ENCODE measurements around the gene MBP.

Gene MBP

GRCh38 chr18:77113361-77114151 is 19.0 kb downstream of the MBP start:
- no peak for DNase-seq

DNA sequence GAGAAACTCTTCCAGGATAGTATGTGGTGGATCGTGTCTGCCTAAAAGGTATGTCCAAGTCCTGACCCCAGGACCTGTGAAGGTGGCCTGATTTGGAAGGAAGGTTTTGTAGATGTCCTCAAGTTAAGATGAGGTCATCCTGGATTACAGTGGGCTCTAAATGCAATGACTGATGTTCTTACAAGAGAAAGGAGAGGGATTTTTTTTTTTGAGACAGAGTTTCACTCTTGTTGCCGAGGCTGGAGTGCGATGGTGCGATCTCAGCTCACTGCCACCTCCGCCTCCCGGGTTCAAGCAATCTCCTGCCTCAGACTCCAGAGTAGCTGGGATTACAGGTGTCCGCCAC is 19.9 kb downstream of the MBP start:
- no peak for DNase-seq

DNA sequence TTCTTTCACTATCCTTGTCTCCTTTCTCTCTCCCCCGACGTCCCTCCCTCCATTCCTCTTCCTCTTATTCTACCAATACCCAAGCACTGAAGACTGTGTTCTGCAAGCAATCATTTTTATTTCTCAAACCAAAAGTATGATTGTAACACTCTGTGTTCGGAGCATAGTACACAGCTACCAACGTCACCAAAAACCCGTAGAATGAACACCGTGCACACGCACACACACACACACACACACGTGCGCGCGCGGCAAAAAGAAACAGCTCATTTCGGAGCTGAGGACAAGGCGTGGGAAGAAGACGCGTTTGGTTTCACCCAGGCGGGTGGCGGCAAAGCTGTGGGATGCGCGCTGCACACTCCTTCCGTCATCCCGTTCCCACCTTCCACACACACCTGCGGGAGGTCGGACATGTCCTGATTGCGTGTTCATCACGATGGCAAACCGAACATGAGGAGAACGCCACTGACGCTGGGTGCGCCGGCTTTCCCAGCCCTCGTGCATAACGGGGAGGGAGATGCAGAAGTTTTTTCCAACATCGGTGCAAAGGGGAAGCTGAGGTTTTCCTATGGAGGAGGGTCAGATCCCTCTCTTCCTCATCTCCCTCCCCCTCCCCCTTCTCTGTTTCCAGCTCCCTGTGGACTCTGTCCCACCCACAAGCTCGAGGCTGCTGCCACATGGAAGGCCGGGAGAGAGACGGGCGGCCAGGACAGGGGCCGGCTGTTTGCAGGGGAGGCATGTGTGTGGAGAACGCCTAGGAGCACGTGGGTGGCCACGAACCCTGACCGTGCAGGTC is 20.4 kb downstream of the MBP start:
- DNase-seq = no peak

GRCh38 chr18:77111449-77111848 is 21.1 kb downstream of the MBP start:
- DNase-seq = no peak

DNA sequence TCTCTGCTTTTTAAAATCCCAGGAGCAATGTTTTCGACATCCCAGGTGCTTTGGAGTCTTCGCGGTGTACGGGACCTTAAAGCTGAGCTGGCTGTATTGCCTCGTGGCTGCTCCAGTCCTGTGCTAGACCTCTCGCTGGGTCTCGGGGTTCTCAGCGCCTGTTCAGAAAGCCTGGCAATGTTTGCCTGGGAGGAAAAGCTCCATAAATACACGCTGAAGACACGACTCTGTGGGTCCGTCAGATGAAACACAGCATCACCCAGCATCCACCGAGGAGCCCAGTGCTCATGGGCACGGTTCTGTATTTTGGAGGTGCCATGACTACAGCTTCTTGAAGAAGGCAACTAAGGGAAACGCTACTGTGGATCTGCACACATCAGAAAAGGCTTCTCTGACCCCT is 21.6 kb downstream of the MBP start:
- no peak for DNase-seq

- DNase-seq = no peak
These were observed 22.2 kb downstream of the MBP start for GRCh38 chr18:77110400-77110799.

DNA sequence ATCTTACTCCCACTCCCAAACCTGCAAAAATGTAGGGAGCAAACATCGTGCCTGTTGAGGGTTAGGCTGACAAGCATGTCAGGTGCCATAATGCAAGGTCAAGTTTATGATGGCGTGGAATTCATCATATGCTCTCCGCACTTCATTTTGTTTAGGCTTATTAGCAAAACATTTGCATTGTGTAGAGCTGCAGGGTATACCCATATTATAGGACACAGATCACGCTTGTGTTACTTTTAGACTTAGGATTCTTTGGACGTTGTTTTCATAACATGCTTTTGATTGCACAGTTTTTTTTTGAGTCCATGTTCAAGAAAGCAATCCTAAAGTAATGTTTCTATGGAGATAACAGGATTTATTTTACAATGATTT is 22.9 kb downstream of the MBP start:
- no peak for DNase-seq

DNA sequence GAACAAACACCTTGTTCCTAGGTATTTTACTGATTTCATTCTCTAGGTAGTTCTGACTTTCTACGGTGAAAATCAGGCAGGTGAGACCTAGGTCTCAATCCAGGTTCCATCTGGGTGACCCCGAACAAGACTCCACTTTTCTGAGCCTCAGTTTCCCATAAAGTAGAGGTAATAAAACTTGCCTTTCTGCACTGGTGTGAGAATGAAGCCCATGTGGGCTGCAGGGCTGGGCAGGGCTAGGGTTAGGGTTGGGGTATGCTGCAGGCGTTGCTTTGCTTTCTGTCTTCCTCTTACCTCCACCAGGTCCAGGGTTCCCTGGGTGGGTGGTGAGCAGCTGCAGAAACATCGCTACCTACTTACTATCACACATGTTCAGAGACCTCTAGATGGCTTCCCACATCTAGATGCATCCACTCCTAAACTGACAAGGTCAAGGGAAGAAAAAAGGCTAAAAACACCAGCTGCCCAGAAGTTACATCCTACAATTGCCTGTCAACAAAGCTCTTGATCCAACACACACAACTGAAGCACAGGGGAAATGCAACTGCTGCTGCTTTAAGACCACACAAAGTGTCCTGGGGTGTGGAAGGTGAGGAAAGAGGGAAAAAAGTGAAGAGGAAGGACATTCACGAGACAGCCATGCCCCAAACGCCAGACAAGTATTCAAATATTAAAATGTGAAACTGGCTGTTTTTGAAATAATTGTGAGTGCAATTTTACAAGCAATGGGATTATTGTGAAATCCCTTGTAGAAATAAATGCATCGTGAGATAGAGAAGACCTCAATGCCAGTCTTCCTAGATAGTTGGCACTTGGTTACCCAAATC is 23.5 kb downstream of the MBP start:
- DNase-seq = no peak

GRCh38 chr18:77108001-77108692 is 24.4 kb downstream of the MBP start:
- DNase-seq = peak; percentile 87

DNA sequence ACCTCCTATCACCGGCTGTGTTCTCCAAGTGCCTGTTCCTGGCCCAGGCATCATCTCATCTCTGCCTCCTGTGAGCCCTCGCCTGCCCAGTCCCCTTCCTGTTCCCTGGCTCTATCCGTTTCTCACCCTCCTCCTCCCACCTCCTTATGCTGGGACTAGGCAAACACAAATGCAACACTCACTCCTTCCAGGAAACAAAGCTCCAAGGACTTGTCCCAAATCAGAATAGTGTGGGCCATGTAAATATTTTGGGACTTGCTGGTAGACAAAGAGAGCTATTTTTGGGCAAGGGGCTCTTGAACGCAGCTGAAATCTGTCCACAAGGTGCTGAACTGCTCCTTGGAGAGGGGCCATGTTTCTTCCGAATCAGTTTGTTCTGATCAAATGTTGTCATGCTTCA is 25.3 kb downstream of the MBP start:
- DNase-seq = no peak

- DNase-seq = peak; percentile 97
These were observed 26.3 kb downstream of the MBP start for GRCh38 chr18:77106331-77106730.

GRCh38 chr18:77105680-77106079 is 26.9 kb downstream of the MBP start:
- DNase-seq = no peak

- no peak for DNase-seq
These were observed 27.6 kb downstream of the MBP start for GRCh38 chr18:77105028-77105427.

- DNase-seq = no peak
These were observed 28.5 kb downstream of the MBP start for GRCh38 chr18:77103991-77104531.

DNA sequence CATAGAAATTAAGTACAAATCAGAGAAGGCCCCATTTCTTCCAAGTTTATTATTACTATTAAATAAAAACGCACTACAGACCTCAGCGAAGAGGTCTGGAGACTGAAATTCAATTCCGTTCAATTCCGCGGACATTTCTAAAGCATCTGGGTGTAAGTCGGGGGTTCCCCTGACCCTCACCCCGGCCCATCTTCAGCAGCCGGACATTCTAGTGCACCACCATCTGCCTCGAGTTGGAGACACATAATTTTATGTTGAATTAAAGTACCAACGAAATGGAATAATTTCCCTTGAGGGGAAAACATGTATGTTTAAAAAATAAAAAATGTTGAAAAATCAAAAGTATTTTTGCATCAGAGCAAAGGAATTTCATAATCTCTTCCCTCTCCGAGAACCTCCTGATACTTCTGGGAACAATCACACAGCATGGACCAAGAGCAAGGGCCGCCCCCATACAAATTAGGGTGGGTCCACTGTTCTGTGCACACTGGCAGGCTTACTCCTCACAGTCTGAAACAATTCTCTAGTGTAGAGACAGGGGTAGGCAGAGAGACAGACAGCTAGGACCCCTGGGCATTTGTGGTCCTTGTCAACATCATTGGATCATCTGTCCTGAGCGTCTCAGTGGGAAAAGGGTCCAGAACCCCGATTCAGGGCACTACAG is 29.3 kb downstream of the MBP start:
- DNase-seq = no peak

DNA sequence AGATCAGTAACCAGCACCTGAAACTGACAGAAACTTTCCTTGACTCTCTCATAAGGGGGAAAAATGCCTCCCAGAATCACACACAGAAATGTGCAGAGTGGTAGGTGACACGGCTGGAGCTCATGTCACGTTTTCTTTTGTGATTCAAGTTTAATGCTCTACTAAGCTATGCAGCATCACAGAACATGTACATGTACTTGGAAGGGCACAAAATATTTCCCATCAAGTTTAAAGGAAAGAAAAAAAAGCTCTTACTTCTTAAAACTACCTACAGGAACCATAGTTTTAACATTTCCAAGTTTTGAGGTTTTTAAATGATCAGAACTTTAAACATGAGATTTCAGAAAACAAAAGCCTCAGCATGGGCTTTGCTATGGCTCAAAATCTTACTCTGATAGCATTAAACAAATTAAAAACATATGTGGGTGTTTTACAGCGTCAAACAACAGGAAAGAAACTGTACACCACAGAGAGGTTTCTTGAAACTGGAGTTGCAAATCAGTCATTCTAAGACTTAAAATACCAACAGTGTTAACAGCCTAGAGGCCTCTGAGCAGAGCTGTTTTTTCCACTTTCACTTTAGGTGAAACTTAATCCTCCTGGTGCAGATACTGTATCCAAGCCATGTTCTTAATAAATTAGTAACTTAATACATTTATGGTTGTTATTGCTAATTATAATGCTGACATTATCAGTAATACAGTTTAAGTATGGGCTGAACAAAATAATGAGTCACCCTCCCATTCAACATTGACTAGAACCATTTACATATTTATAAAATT is 30.1 kb downstream of the MBP start:
- peak; percentile 44 for DNase-seq

- peak; percentile 91 for DNase-seq
These were observed 30.9 kb downstream of the MBP start for GRCh38 chr18:77101410-77102258.

DNA sequence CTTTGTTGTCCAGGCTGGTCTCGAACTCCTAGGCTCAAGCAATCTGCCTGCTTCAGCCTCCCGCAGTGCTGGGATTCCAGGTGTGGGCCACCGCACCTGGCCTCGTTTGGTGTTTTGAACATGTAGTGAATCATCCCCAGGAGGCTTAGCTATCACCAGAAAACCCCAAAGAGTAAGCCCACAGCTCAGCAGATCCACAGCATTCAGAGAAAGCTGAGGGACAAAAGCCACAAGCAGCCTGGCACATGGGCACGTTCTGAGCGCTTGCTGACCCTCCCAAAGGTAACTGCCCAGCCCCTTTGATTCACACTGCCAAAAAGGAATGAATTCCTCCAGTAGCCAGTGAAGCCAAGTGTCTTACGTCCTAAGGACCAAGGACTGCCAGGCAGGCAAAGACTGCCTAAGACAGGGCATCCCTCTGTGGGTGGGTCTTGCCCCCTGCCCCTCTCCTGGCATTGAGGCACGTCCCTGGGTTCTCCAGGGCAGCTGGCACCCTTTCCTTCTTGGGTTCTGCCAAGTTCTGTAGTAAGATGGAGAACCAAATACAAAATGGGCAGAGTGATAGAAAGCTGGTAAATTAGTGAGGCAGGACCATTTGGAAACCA is 31.7 kb downstream of the MBP start:
- DNase-seq = no peak

- DNase-seq = peak; percentile 84
These were observed 32.9 kb downstream of the MBP start for GRCh38 chr18:77099485-77100370.

Data from GF-D8 (cell line).